Natural killer cell (primary cell): Measurements from ENCODE around the gene SV2A. TPM values are rescaled to one million over a fixed set of nuclear protein-coding genes. Genes with fewer than 3 reads are reported as not detected.
"Not testable (repeated sequence)": the region's sequence is repeated elsewhere in the genome, so short reads cannot be mapped to it uniquely, and the experiment has no call there.

Source experiments
- ATAC-seq, 3 donors: fragments of 150-1000 bp in 2 of 3; fragments of 200-7000 bp in 1 of 3; cut with Tn5 transposase; 1 replicate in 1 of 3; 2 replicates in 2 of 3; pipeline ENCODE4 v1.10.0; 2021; ENCODE audit warnings: mild to moderate bottlenecking in 2 of 3, moderate library complexity in 2 of 3
- DNase-seq, 2 donors: peaks; one replicate each; pipeline versions ENCODE4 v3.0.0 to v3.0.0-alpha.2; 2013 to 2021; ENCODE audit warnings: mixed read lengths in 1 of 2
- H3K27ac ChIP-seq: one replicate; pipeline ENCODE4 v1.5.1; 2013; ENCODE audit warnings: mild to moderate bottlenecking, low read length
- H3K27me3 ChIP-seq: one replicate; pipeline ENCODE4 v1.6.1; 2013; ENCODE audit warnings: low read length; ENCODE audit not compliant: control insufficient read depth, insufficient read depth
- H3K36me3 ChIP-seq: one replicate; pipeline ENCODE4 v1.6.1; 2013; ENCODE audit warnings: low read length; ENCODE audit not compliant: control insufficient read depth, insufficient read depth
- H3K4me1 ChIP-seq: one replicate; pipeline ENCODE4 v1.6.1; 2013; ENCODE audit warnings: low read length; ENCODE audit not compliant: control insufficient read depth, insufficient read depth
- H3K4me3 ChIP-seq: one replicate; pipeline ENCODE4 v1.5.1; 2013; ENCODE audit warnings: low read length
- H3K9me3 ChIP-seq: one replicate; pipeline ENCODE4 v1.6.1; 2013; ENCODE audit warnings: low read length; ENCODE audit not compliant: control insufficient read depth, insufficient read depth
- H3K27ac Mint-ChIP-seq, 2 donors: one replicate each; pipeline ENCODE4 v1.8.0; 2022; ENCODE audit warnings: mild to moderate bottlenecking in 2 of 2, mixed read lengths in 2 of 2, moderate library complexity in 1 of 2
- H3K27me3 Mint-ChIP-seq, 2 donors: one replicate each; pipeline ENCODE4 v1.8.0; 2022; ENCODE audit warnings: low read depth in 2 of 2, mixed read lengths in 2 of 2
- H3K36me3 Mint-ChIP-seq: one replicate; pipeline ENCODE4 v1.8.0; 2022; ENCODE audit warnings: mixed read lengths
- H3K4me1 Mint-ChIP-seq, 2 donors: one replicate each; pipeline ENCODE4 v1.8.0; 2022; ENCODE audit warnings: mixed read lengths in 2 of 2
- H3K4me3 Mint-ChIP-seq: one replicate; pipeline ENCODE4 v1.8.0; 2022; ENCODE audit warnings: mild to moderate bottlenecking, moderate library complexity, mixed read lengths
- H3K9me3 Mint-ChIP-seq, 2 donors: one replicate each; pipeline ENCODE4 v1.8.0; 2022; ENCODE audit warnings: mixed read lengths in 2 of 2
- WGBS: methylation state at CpG from one replicate; pipeline ENCODE4 v1.1.7; 2013; ENCODE audit warnings: missing lambda C conversion rate; ENCODE audit not compliant: insufficient coverage; 5-methylcytosine and 5-hydroxymethylcytosine counted together
- intact Hi-C: fragments of 100-400 bp; cut with micrococcal nuclease; formaldehyde crosslinking; loops from one replicate; pipeline ENCODE4 v1.14.2; 2022
- total RNA-seq, 4 donors: library from RNA; stranded (reverse); fragments of 120-200 nt in 1 of 4; gene quantifications; one replicate each; pipeline versions ENCODE4 v1.2.3 to v1.2.4, GENCODE V29; 2013 to 2022
- TF ChIP-seq, protein P1 (sequence below): fragments of 200-600 bp; IDR thresholded peaks from one replicate; pipeline ENCODE4 v1.8.0; 2022; ENCODE audit warnings: antibody characterized with exemption

The SV2A gene
- total RNA-seq, 3 donors from 2014 or later (not counting 1 experiment from before 2014, with no cell fraction given) = 0.73 to 3.9 (median 1.3) TPM

DNA sequence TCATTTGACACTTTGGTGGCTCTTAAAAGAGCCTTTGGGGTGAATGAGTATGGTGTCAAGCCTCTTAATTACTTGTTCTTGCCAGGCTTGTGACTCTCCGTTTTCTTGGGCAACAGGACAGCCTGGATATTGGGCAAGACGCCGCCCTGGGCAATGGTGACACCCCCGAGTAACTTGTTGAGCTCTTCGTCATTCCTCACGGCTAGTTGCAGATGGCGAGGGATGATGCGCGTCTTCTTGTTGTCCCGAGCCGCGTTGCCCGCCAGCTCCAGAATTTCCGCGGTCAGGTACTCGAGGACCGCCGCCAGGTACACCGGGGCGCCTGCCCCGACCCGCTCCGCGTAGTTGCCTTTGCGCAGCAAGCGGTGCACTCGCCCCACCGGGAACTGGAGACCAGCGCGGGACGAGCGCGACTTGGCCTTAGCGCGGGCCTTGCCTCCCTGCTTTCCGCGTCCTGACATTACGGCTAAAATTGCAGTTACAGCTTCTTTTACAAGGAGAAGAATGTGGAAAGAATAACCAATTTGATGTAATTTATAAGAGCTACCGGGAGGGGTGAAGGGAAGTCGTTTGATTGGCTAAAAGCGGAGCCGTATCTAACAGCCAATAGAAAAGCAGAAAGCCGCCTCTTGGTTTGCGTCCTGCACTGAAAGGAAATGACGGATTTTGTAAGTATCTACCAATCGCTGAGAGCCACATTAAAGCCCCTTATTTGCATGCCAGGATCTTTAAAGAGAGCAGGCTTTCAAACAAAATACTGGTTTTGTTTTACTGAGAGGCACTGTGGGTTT lies 30.0 kb downstream of the SV2A start:
- DNase-seq (peak; percentile 74 to 95), ATAC-seq (peak; percentile 59 to 80 (median 63))
- no peaks in the 10 kb centered on the region for H3K36me3 Mint-ChIP-seq
- H3K36me3 ChIP-seq = no peaks in the 10 kb centered on the region
- no peaks in the 10 kb centered on the region for H3K4me1 Mint-ChIP-seq
- TF ChIP-seq, protein P1, sequence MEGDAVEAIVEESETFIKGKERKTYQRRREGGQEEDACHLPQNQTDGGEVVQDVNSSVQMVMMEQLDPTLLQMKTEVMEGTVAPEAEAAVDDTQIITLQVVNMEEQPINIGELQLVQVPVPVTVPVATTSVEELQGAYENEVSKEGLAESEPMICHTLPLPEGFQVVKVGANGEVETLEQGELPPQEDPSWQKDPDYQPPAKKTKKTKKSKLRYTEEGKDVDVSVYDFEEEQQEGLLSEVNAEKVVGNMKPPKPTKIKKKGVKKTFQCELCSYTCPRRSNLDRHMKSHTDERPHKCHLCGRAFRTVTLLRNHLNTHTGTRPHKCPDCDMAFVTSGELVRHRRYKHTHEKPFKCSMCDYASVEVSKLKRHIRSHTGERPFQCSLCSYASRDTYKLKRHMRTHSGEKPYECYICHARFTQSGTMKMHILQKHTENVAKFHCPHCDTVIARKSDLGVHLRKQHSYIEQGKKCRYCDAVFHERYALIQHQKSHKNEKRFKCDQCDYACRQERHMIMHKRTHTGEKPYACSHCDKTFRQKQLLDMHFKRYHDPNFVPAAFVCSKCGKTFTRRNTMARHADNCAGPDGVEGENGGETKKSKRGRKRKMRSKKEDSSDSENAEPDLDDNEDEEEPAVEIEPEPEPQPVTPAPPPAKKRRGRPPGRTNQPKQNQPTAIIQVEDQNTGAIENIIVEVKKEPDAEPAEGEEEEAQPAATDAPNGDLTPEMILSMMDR = no peak
- under 1% methylated on average over 46 of the region's 46 CpGs for WGBS
- peaks cover 28% of the 10 kb centered on the region for H3K4me1 ChIP-seq
- no peaks in the 10 kb centered on the region for H3K27me3 Mint-ChIP-seq
- intact Hi-C loops = loop anchor here (1.0 kb wide), 2 partner anchors 12 to 40 kb away; partner anchors contain the start of genes BOLA1 and SF3B4
- H3K9me3 ChIP-seq = no peaks in the 10 kb centered on the region
- no peak overlapping the region for H3K27ac Mint-ChIP-seq
- H3K4me3 Mint-ChIP-seq = no peak overlapping the region
- peak overlapping the region; percentile 58 for H3K4me3 ChIP-seq
- H3K9me3 Mint-ChIP-seq = no peaks in the 10 kb centered on the region
- no peaks in the 10 kb centered on the region for H3K27me3 ChIP-seq
- peak overlapping the region; percentile 99 for H3K27ac ChIP-seq

DNA sequence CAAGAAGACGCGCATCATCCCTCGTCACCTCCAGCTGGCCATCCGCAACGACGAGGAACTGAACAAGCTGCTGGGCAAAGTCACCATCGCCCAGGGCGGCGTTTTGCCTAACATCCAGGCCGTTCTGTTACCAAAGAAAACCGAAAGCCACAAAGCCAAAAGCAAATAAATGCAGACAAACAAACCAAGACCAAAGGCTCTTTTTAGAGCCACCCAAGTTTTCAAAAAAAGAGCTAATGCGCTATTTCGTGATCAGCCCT lies 30.5 kb downstream of the SV2A start:
- intact Hi-C loops, DNase-seq, H3K9me3 Mint-ChIP-seq, H3K27me3 Mint-ChIP-seq, H3K4me1 Mint-ChIP-seq, H3K27ac Mint-ChIP-seq, H3K27me3 ChIP-seq, H3K9me3 ChIP-seq, H3K4me3 Mint-ChIP-seq, H3K36me3 ChIP-seq, ATAC-seq, H3K36me3 Mint-ChIP-seq: not testable (repeated sequence)
- peak overlapping the region; percentile 58 for H3K4me3 ChIP-seq
- H3K4me1 ChIP-seq = peaks cover 28% of the 10 kb centered on the region
- peak overlapping the region; percentile 99 for H3K27ac ChIP-seq
- under 1% methylated on average over 11 of the region's 13 CpGs for WGBS

DNA sequence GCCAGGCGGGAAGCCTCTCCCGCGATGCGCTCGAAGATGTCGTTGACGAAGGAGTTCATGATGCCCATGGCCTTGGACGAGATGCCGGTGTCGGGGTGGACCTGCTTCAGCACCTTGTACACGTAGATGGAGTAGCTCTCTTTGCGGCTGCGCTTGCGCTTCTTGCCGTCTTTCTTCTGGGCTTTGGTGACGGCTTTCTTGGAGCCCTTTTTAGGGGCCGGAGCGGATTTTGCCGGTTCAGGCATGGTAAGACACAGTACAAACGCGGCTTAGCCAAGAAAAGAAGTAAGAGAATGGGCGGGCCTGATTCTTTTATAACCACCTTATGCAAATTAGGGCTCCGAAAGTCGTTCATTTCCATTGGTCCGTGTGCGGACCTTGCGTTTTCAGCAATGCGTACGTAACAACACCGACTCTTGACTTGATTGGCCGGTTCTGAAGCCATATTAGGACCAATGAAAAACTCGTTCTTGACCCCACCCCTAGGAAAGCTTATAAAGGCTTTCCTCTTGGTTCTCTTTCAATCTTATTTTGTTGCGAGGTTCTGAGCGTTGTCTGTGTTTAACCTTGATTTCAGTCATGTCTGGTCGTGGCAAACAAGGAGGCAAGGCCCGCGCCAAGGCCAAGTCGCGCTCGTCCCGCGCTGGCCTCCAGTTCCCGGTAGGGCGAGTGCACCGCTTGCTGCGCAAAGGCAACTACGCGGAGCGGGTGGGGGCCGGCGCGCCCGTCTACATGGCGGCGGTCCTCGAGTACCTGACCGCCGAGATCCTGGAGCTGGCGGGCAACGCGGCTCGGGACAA lies 31.0 kb downstream of the SV2A start:
- no peak overlapping the region for H3K4me3 Mint-ChIP-seq
- no peaks in the 10 kb centered on the region for H3K4me1 Mint-ChIP-seq
- ATAC-seq (peak; percentile 61 to 82 (median 69)), DNase-seq (peak; percentile 78 to 98)
- H3K27ac Mint-ChIP-seq = no peak overlapping the region
- TF ChIP-seq, protein P1 = no peak
- WGBS = under 1% methylated on average over 61 of the region's 62 CpGs
- Histone ChIP-seq H3K4me1 (peaks cover 28% of the 10 kb centered on the region), H3K27ac (peak overlapping the region; percentile 99), H3K4me3 (peak overlapping the region; percentile 61), H3K27me3 (no peaks in the 10 kb centered on the region), H3K36me3 (no peaks in the 10 kb centered on the region), H3K9me3 (no peaks in the 10 kb centered on the region)
- no peaks in the 10 kb centered on the region for H3K27me3 Mint-ChIP-seq
- intact Hi-C loops = no loop called here
- no peaks in the 10 kb centered on the region for H3K36me3 Mint-ChIP-seq
- no peaks in the 10 kb centered on the region for H3K9me3 Mint-ChIP-seq

DNA sequence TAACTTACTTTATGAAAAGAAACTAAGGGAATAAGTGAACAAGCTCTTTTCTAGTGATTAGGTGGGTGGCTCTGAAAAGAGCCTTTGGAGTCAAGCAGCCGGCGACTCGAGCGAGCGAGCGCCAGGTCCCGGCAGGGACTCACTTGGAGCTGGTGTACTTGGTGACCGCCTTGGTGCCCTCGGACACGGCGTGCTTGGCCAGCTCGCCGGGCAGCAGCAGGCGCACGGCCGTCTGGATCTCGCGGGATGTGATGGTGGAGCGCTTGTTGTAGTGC lies 31.6 kb downstream of the SV2A start:
- not testable (repeated sequence) for H3K4me1 Mint-ChIP-seq

More for the DNA sequence above, 31.6 kb downstream of the SV2A start:
- ATAC-seq, H3K9me3 ChIP-seq, DNase-seq, H3K36me3 ChIP-seq, H3K4me3 Mint-ChIP-seq, H3K27ac Mint-ChIP-seq, intact Hi-C loops, H3K27me3 ChIP-seq, H3K36me3 Mint-ChIP-seq, H3K27me3 Mint-ChIP-seq, H3K9me3 Mint-ChIP-seq: not testable (repeated sequence)
- 0% methylated on average over 19 of the region's 19 CpGs for WGBS
- Histone ChIP-seq H3K4me1 (peaks cover 28% of the 10 kb centered on the region), H3K27ac (peak overlapping the region; percentile 80), H3K4me3 (peak overlapping the region; percentile 61)
